ENCODE data around the gene STX11. TPM values are rescaled to one million over a fixed set of nuclear protein-coding genes. Genes with fewer than 3 reads are reported as not detected.

The STX11 gene
- total RNA-seq: 1.0 and 2.6 TPM in 2 replicates

DNA sequence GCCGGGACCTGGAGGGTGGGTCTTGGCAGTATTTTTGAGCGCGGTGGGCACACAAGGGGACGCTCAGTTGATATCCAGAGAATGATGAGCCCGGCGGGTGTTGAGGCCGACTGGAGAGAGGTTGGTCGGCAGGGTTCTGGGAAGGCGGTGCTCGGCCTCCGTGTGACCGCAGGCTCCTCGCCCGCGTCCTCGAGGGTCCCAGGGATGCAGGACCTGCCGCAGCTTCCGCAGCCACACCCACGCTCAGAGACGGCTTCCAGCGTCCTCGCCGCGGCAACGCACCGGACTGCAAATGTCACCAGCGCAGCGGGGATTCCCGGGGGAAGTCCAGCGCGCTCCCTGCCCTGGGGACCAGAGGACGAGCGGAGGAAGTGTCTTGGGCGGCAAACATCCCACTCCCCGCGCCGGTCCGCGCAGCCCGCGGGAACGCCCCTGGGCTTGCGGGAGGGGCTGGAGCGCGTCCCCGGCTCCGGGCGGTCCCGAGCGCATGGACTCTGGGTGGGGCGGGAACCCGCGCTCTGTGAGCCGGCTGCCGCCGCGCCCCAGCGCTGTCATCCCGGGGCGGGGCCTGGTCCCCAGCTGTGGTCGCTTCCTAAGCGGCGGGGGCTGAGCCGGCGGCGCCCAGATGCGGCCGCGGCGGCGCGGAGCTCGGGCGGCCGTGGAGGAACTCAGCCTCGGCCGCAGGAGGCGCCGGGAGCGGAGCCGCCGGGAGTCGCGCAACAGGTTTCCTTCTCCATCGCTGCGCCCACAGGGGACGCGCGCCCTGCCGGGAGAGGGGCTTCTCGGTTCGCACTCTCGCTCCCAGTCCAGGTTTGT is at the start of gene STX11:
TSS of gene STX11 (plus strand) at position 624 of the 816 bp plus-strand sequence. CDS start 36,111 bp downstream, outside the sequence.

Other genes with a start within 250 kb of the STX11 start
- gene PLAGL1, start 142.3 kb upstream of the STX11 start, total RNA-seq: 23.3 and 64.3 TPM in 2 replicates
- gene SF3B5, start 54.9 kb upstream of the STX11 start, total RNA-seq: 109 and 126 TPM in 2 replicates
- gene UTRN, start 134.8 kb downstream of the STX11 start, total RNA-seq: 71.3 and 114 TPM in 2 replicates